Liver (tissue), 3 donors: Measurements from ENCODE around the gene CIBAR2.

Source experiments
- CTCF ChIP-seq: fragments of 150-350 bp; IDR thresholded peaks from 2 replicates; pipeline ENCODE4 v1.5.1; 2017; ENCODE audit warnings: improper control_type of control experiment, low read depth, low read length; ENCODE audit not compliant: missing input control
- EGR1 ChIP-seq, 2 donors: IDR thresholded peaks; 2 replicates each; pipeline ENCODE4 v1.6.1; 2016 to 2018; ENCODE audit warnings: antibody characterized with exemption in 2 of 2, low read depth in 2 of 2
- JUND ChIP-seq, 2 donors: IDR thresholded peaks; 2 replicates each; pipeline ENCODE4 v1.6.1; 2016; ENCODE audit warnings: antibody characterized with exemption in 2 of 2
- donor health status: healthy.
- donor health status: healthy.

DNA sequence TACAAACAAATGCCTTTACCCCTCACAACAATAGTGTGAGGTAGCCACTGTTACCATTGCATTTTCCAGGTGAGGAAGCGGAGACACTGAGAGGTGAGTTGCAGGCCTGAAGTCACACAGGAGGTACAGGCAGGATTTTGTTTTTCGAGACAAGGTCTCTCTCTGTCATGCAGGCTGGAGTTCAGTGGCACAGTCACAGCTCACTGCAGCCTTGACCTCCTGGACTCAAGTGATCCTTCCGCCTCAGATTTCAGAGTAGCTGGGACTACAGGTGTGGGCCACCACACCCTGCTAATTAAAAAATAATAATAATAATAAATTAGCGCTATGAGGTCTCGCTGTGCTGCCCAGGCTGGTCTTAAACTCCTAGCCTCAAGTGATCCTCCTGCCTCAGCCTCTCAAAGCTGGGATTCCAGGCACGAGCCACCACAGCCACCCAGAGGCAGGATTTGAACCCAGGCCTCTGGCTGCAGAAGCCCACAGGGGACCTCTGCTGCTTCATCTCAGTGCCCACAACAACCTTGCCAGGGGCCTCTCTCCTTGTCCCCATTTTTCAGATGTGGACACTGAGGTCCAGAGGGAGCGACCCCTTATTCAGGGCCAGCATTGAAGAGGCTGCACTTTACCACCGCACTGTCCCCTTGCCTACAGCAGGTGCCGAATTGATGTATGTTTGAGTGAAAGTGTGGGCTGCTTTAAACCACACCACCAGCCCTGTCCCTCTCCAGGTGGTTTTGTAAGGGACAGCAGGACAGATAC, 16.0 kb upstream of the CIBAR2 start:
- TF ChIP-seq CTCF (no peak), EGR1 (IDR thresholded peaks at IDR 0.05; ENCODE audit: low read depth in 2 of 2) (no peak), JUND (IDR thresholded peaks at IDR 0.05) (no peak)
